GM23338 (cell line): Measurements from ENCODE around the gene TET2. TPM values are rescaled to one million over a fixed set of nuclear protein-coding genes. Genes with fewer than 3 reads are reported as not detected.

Source experiments
- ATAC-seq: fragments of 200-7000 bp; cut with Tn5 transposase; 3 replicates; pipeline ENCODE4 v1.9.1; 2020
- DNase-seq: peaks from one replicate; pipeline ENCODE4 v3.0.0-alpha.2; 2015; ENCODE audit warnings: low spot score
- H2AFZ ChIP-seq: fragments of 200-600 bp; sonication (generic); 2 replicates; pipeline ENCODE4 v1.8.0; 2016; ENCODE audit warnings: antibody characterized with exemption, mild to moderate bottlenecking, moderate library complexity
- H3F3A ChIP-seq: fragments of 200-600 bp; sonication (generic); replicated peaks from 2 replicates; pipeline ENCODE4 v1.8.0; 2017; ENCODE audit warnings: antibody characterized with exemption, mixed run types, low read depth
- H3K27ac ChIP-seq: fragments of 200-600 bp; sonication (generic); 2 replicates; pipeline ENCODE4 v1.6.1; 2016; ENCODE audit warnings: low read depth
- H3K27me3 ChIP-seq: fragments of 200-600 bp; sonication (generic); 2 replicates; pipeline ENCODE4 v1.8.0; 2016; ENCODE audit warnings: mild to moderate bottlenecking, mixed run types, moderate library complexity; ENCODE audit not compliant: insufficient read depth
- H3K36me3 ChIP-seq: fragments of 200-600 bp; sonication (generic); 2 replicates; pipeline ENCODE4 v1.8.0; 2016; ENCODE audit warnings: mild to moderate bottlenecking; ENCODE audit not compliant: insufficient read depth
- H3K4me1 ChIP-seq: fragments of 200-600 bp; sonication (generic); 2 replicates; pipeline ENCODE4 v1.8.0; 2016; ENCODE audit warnings: mild to moderate bottlenecking, moderate library complexity; ENCODE audit not compliant: insufficient read depth
- H3K4me2 ChIP-seq: fragments of 200-600 bp; sonication (generic); 2 replicates; pipeline ENCODE4 v1.7.1; 2017; ENCODE audit warnings: mixed run types
- H3K4me3 ChIP-seq: fragments of 200-600 bp; sonication (generic); 2 replicates; pipeline ENCODE4 v1.6.1; 2016; ENCODE audit warnings: mixed run types
- H3K79me2 ChIP-seq: fragments of 200-600 bp; sonication (generic); replicated peaks from 2 replicates; pipeline ENCODE4 v1.8.0; 2017; ENCODE audit warnings: mild to moderate bottlenecking; ENCODE audit not compliant: insufficient read depth
- H3K9me2 ChIP-seq: fragments of 200-600 bp; sonication (generic); 2 replicates; pipeline ENCODE4 v1.8.0; 2017; ENCODE audit not compliant: insufficient read depth
- H4K20me1 ChIP-seq: fragments of 200-600 bp; sonication (generic); replicated peaks from 2 replicates; pipeline ENCODE4 v1.8.0; 2017; ENCODE audit warnings: mild to moderate bottlenecking; ENCODE audit not compliant: insufficient read depth
- H3K27ac Mint-ChIP-seq: 2 replicates; pipeline ENCODE4 v1.8.0; 2020; ENCODE audit warnings: inconsistent platforms, mild to moderate bottlenecking, moderate library complexity, mixed read lengths
- H3K27me3 Mint-ChIP-seq: 3 replicates; pipeline ENCODE4 v1.8.0; 2022; ENCODE audit warnings: low read depth, mild to moderate bottlenecking, moderate library complexity, mixed read lengths, inconsistent platforms; ENCODE audit not compliant: insufficient read depth, poor library complexity
- H3K36me3 Mint-ChIP-seq: 3 replicates; pipeline ENCODE4 v1.8.0; 2021; ENCODE audit warnings: low read depth, mild to moderate bottlenecking, inconsistent platforms, moderate library complexity, mixed read lengths
- H3K4me1 Mint-ChIP-seq: 3 replicates; pipeline ENCODE4 v1.8.0; 2020; ENCODE audit warnings: mild to moderate bottlenecking, inconsistent platforms, mixed read lengths
- H3K4me3 Mint-ChIP-seq: 3 replicates; pipeline ENCODE4 v1.8.0; 2021; ENCODE audit warnings: moderate library complexity, mild to moderate bottlenecking, inconsistent platforms, mixed read lengths
- H3K9me3 Mint-ChIP-seq: 3 replicates; pipeline ENCODE4 v1.8.0; 2020; ENCODE audit warnings: moderate library complexity, mild to moderate bottlenecking, inconsistent platforms, mixed read lengths
- CREB1 ChIP-seq: fragments of 250-450 bp; sonication (Bioruptor Pico); IDR thresholded peaks from 2 replicates; pipeline ENCODE4 v1.5.0; 2020; ENCODE audit warnings: low read depth, mild to moderate bottlenecking, moderate library complexity
- EZH2 ChIP-seq: fragments of 200-600 bp; sonication (generic); IDR thresholded peaks from one replicate; pipeline ENCODE4 v1.8.0; 2017; ENCODE audit warnings: antibody characterized with exemption, mild to moderate bottlenecking, low read depth; ENCODE audit not compliant: unreplicated experiment
- EZH2phosphoT487 ChIP-seq: fragments of 200-600 bp; sonication (generic); IDR thresholded peaks from one replicate; pipeline ENCODE4 v1.8.1; 2018; ENCODE audit warnings: antibody characterized with exemption; ENCODE audit not compliant: unreplicated experiment
- JUNB ChIP-seq: IDR thresholded peaks from one replicate; pipeline ENCODE4 v1.6.1; 2016; ENCODE audit warnings: antibody characterized with exemption; ENCODE audit not compliant: unreplicated experiment
- NANOG ChIP-seq: IDR thresholded peaks from 2 replicates; pipeline ENCODE4 v1.6.1; 2016; ENCODE audit warnings: antibody characterized with exemption, borderline replicate concordance
- POLR2AphosphoS5 ChIP-seq: IDR thresholded peaks from 2 replicates; pipeline ENCODE4 v1.6.1; 2016; ENCODE audit warnings: antibody characterized with exemption, low read depth
- STAT1 ChIP-seq: IDR thresholded peaks from one replicate; pipeline ENCODE4 v1.6.1; 2016; ENCODE audit warnings: antibody characterized with exemption; ENCODE audit not compliant: unreplicated experiment
- ZNF114 ChIP-seq: fragments of 250-450 bp; sonication (Bioruptor Pico); IDR thresholded peaks from 2 replicates; pipeline ENCODE4 v1.5.0; 2020; ENCODE audit warnings: mild to moderate bottlenecking, moderate library complexity
- ZNF331 ChIP-seq: fragments of 250-450 bp; sonication (Bioruptor Pico); IDR thresholded peaks from 2 replicates; pipeline ENCODE4 v1.5.0; 2020; ENCODE audit warnings: low read depth, mild to moderate bottlenecking, moderate library complexity
- polyA plus RNA-seq: library from polyadenylated mRNA; unstranded; fragments of >200 nt; fragmentation: Nextera tagmentation; extraction: Ambion mirVana; gene quantifications from 2 replicates; pipeline ENCODE4 v1.2.1, GENCODE V29; 2016
- total RNA-seq: library from RNA; depleted of rRNA; stranded (reverse); fragments of >200 nt; shearing (Covaris generic); gene quantifications from 2 replicates; pipeline ENCODE4 v1.2.3, GENCODE V29; 2014
- TF ChIP-seq, protein P1 (sequence below): IDR thresholded peaks from one replicate; pipeline ENCODE4 v1.6.1; 2018; ENCODE audit warnings: antibody characterized with exemption; ENCODE audit not compliant: unreplicated experiment
- TF ChIP-seq, protein P2 (sequence below): IDR thresholded peaks from 2 replicates; pipeline ENCODE4 v1.6.1; 2016; ENCODE audit warnings: antibody characterized with exemption
- TF ChIP-seq, protein P3 (sequence below), 2 experiments: fragments of 200-600 bp in 1 of 2; sonication (generic) in 1 of 2; conservative IDR thresholded peaks; 2 replicates each; pipeline versions ENCODE4 v1.5.1 to v1.6.1; 2016 to 2017; ENCODE audit warnings: antibody characterized with exemption in 2 of 2, low read depth in 2 of 2, mild to moderate bottlenecking in 2 of 2, moderate library complexity in 1 of 2
- TF ChIP-seq, protein P4 (sequence below): fragments of 250-450 bp; sonication (Bioruptor Pico); IDR thresholded peaks from 2 replicates; pipeline ENCODE4 v1.5.0; 2020; ENCODE audit warnings: mild to moderate bottlenecking, moderate library complexity

The TET2 gene
- total and polyA plus RNA-seq, 2 experiments from 2014 or later = 1.2 to 2.2 TPM

GRCh38 chr4:105215609-105216313 is 69.1 kb downstream of the TET2 start:
- H2AFZ ChIP-seq = no peak overlapping the region
- H4K20me1 ChIP-seq = no peaks in the 10 kb centered on the region; the same call in 1 of the 2 replicates
- no peaks in the 10 kb centered on the region for H3F3A ChIP-seq
- ATAC-seq (no peak), DNase-seq (no peak)
- H3K27me3 ChIP-seq = no peaks in the 10 kb centered on the region
- H3K36me3 Mint-ChIP-seq = no peaks in the 10 kb centered on the region
- H3K36me3 ChIP-seq = no peaks in the 10 kb centered on the region
- H3K4me3 Mint-ChIP-seq = no peak overlapping the region
- no peaks in the 10 kb centered on the region for H3K9me3 Mint-ChIP-seq
- H3K79me2 ChIP-seq = no peaks in the 10 kb centered on the region
- no peaks in the 10 kb centered on the region for H3K9me2 ChIP-seq
- H3K27ac ChIP-seq = no peak overlapping the region
- H3K27ac Mint-ChIP-seq = no peak overlapping the region
- no peak overlapping the region for H3K4me2 ChIP-seq
- H3K4me1 Mint-ChIP-seq = peaks cover 8% of the 10 kb centered on the region
- H3K4me3 ChIP-seq = no peak overlapping the region
- no peaks in the 10 kb centered on the region for H3K27me3 Mint-ChIP-seq
- H3K4me1 ChIP-seq = 0 out of 2 replicates have a peak, but pooled peaks cover 2% of the 10 kb centered on the region
- TF ChIP-seq, protein P1, sequence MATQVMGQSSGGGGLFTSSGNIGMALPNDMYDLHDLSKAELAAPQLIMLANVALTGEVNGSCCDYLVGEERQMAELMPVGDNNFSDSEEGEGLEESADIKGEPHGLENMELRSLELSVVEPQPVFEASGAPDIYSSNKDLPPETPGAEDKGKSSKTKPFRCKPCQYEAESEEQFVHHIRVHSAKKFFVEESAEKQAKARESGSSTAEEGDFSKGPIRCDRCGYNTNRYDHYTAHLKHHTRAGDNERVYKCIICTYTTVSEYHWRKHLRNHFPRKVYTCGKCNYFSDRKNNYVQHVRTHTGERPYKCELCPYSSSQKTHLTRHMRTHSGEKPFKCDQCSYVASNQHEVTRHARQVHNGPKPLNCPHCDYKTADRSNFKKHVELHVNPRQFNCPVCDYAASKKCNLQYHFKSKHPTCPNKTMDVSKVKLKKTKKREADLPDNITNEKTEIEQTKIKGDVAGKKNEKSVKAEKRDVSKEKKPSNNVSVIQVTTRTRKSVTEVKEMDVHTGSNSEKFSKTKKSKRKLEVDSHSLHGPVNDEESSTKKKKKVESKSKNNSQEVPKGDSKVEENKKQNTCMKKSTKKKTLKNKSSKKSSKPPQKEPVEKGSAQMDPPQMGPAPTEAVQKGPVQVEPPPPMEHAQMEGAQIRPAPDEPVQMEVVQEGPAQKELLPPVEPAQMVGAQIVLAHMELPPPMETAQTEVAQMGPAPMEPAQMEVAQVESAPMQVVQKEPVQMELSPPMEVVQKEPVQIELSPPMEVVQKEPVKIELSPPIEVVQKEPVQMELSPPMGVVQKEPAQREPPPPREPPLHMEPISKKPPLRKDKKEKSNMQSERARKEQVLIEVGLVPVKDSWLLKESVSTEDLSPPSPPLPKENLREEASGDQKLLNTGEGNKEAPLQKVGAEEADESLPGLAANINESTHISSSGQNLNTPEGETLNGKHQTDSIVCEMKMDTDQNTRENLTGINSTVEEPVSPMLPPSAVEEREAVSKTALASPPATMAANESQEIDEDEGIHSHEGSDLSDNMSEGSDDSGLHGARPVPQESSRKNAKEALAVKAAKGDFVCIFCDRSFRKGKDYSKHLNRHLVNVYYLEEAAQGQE = no peak
- TF ChIP-seq STAT1 (no peak), ZNF331 (CRISPR knock-in tag) (no peak), NANOG (no peak), POLR2AphosphoS5 (no peak), CREB1 (CRISPR knock-in tag) (no peak), ZNF114 (CRISPR knock-in tag) (no peak), JUNB (no peak), EZH2phosphoT487 (no peak), EZH2 (no peak)
- TF ChIP-seq, protein P2, sequence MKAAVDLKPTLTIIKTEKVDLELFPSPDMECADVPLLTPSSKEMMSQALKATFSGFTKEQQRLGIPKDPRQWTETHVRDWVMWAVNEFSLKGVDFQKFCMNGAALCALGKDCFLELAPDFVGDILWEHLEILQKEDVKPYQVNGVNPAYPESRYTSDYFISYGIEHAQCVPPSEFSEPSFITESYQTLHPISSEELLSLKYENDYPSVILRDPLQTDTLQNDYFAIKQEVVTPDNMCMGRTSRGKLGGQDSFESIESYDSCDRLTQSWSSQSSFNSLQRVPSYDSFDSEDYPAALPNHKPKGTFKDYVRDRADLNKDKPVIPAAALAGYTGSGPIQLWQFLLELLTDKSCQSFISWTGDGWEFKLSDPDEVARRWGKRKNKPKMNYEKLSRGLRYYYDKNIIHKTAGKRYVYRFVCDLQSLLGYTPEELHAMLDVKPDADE = no peak
- TF ChIP-seq, protein P3, sequence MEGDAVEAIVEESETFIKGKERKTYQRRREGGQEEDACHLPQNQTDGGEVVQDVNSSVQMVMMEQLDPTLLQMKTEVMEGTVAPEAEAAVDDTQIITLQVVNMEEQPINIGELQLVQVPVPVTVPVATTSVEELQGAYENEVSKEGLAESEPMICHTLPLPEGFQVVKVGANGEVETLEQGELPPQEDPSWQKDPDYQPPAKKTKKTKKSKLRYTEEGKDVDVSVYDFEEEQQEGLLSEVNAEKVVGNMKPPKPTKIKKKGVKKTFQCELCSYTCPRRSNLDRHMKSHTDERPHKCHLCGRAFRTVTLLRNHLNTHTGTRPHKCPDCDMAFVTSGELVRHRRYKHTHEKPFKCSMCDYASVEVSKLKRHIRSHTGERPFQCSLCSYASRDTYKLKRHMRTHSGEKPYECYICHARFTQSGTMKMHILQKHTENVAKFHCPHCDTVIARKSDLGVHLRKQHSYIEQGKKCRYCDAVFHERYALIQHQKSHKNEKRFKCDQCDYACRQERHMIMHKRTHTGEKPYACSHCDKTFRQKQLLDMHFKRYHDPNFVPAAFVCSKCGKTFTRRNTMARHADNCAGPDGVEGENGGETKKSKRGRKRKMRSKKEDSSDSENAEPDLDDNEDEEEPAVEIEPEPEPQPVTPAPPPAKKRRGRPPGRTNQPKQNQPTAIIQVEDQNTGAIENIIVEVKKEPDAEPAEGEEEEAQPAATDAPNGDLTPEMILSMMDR (conservative IDR thresholded peaks at IDR 0.05; ENCODE audit: low read depth in 2 of 2) = no peak
- TF ChIP-seq, protein P4, sequence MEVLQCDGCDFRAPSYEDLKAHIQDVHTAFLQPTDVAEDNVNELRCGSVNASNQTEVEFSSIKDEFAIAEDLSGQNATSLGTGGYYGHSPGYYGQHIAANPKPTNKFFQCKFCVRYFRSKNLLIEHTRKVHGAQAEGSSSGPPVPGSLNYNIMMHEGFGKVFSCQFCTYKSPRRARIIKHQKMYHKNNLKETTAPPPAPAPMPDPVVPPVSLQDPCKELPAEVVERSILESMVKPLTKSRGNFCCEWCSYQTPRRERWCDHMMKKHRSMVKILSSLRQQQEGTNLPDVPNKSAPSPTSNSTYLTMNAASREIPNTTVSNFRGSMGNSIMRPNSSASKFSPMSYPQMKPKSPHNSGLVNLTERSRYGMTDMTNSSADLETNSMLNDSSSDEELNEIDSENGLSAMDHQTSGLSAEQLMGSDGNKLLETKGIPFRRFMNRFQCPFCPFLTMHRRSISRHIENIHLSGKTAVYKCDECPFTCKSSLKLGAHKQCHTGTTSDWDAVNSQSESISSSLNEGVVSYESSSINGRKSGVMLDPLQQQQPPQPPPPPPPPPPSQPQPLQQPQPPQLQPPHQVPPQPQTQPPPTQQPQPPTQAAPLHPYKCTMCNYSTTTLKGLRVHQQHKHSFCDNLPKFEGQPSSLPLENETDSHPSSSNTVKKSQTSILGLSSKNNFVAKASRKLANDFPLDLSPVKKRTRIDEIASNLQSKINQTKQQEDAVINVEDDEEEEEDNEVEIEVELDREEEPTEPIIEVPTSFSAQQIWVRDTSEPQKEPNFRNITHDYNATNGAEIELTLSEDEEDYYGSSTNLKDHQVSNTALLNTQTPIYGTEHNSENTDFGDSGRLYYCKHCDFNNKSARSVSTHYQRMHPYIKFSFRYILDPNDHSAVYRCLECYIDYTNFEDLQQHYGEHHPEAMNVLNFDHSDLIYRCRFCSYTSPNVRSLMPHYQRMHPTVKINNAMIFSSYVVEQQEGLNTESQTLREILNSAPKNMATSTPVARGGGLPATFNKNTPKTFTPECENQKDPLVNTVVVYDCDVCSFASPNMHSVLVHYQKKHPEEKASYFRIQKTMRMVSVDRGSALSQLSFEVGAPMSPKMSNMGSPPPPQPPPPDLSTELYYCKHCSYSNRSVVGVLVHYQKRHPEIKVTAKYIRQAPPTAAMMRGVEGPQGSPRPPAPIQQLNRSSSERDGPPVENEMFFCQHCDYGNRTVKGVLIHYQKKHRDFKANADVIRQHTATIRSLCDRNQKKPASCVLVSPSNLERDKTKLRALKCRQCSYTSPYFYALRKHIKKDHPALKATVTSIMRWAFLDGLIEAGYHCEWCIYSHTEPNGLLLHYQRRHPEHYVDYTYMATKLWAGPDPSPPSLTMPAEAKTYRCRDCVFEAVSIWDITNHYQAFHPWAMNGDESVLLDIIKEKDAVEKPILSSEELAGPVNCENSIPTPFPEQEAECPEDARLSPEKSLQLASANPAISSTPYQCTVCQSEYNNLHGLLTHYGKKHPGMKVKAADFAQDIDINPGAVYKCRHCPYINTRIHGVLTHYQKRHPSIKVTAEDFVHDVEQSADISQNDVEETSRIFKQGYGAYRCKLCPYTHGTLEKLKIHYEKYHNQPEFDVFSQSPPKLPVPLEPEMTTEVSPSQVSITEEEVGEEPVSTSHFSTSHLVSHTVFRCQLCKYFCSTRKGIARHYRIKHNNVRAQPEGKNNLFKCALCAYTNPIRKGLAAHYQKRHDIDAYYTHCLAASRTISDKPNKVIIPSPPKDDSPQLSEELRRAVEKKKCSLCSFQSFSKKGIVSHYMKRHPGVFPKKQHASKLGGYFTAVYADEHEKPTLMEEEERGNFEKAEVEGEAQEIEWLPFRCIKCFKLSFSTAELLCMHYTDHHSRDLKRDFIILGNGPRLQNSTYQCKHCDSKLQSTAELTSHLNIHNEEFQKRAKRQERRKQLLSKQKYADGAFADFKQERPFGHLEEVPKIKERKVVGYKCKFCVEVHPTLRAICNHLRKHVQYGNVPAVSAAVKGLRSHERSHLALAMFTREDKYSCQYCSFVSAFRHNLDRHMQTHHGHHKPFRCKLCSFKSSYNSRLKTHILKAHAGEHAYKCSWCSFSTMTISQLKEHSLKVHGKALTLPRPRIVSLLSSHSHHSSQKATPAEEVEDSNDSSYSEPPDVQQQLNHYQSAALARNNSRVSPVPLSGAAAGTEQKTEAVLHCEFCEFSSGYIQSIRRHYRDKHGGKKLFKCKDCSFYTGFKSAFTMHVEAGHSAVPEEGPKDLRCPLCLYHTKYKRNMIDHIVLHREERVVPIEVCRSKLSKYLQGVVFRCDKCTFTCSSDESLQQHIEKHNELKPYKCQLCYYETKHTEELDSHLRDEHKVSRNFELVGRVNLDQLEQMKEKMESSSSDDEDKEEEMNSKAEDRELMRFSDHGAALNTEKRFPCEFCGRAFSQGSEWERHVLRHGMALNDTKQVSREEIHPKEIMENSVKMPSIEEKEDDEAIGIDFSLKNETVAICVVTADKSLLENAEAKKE (CRISPR knock-in tag) = no peak
